Measurements from ENCODE around the gene C16orf74. TPM values are rescaled to one million over a fixed set of nuclear protein-coding genes. Genes with fewer than 3 reads are reported as not detected.

The C16orf74 gene
- total and polyA plus RNA-seq, 2 of the 8 experiments (the other 6 are each of a cell fraction or from before 2014, with no cell fraction given), result 7.3 to 9.3 TPM

DNA sequence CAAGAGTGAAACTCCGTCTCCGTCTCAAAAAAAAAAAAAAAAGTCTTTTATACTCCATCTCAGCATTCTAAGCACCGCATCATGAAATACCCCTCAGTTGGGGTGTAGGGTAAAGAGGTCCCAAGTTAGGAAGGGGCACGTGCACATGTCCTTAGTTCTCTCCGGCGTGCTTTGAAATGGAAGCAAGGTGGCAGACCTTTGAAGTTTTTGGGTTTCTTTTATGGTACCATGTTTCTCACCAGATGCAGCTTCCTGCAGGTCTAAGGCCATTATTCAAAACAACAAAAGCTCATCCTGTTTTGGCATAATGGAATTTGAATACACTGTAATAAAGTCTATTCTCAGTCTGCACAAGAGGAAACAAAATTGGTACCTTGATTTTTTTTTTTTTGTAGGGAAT, 38.9 kb upstream of the C16orf74 start:
- no peaks in the 10 kb centered on the region for H3K23me2 ChIP-seq (ENCODE audit: low read depth, low read length)
- H4K91ac ChIP-seq (replicated peaks; ENCODE audit: insufficient read length, low read length), result no peak overlapping the region
- H2AFZ ChIP-seq (ENCODE audit: low read length), result no peak overlapping the region
- WGBS, 2 experiments (ENCODE audit: extremely low coverage in 1 of 2, insufficient coverage in 1 of 2, insufficient read length in 1 of 2, insufficient replicate concordance in 2 of 2, low coverage in 1 of 2, low lambda C conversion rate in 2 of 2, missing lambda C conversion rate in 1 of 2), result 86% methylated on average over 6 of the region's 6 CpGs; no CpG with 5 or more reads in 1 of the 2 experiments
- H3K23ac ChIP-seq (ENCODE audit: insufficient read length), result no peak overlapping the region
- peaks cover 5 to 50% (median 23%) of the 10 kb centered on the region in 4 experiments; a peak in 7 of 8 replicates for H3K36me3 ChIP-seq (ENCODE audit: control insufficient read depth in 2 of 4, insufficient read depth in 4 of 4, low read length in 3 of 4)
- H2BK20ac ChIP-seq (ENCODE audit: low read length), result no peak overlapping the region
- POLR2A ChIA-PET (ENCODE audit: partially characterized antibody), result interaction anchor here (0.6 to 2.4 kb wide), 3 partner anchors 9 to 1930 kb away, joined by 3 to 6 read pairs (median 3); no protein-coding TSS in a partner anchor
- no peak overlapping the region for H3K4me2 ChIP-seq (ENCODE audit: insufficient read depth in 1 of 2, low read depth in 2 of 2, low read length in 2 of 2)
- H4K8ac ChIP-seq (ENCODE audit: extremely low read depth, insufficient read depth, low read length), result no peak overlapping the region
- H2BK120ac ChIP-seq (replicated peaks; ENCODE audit: low read depth, low read length), result no peak overlapping the region
- CTCF ChIA-PET (ENCODE audit: partially characterized antibody), result interaction anchor here (0.6 kb wide), 1 partner anchor 89 kb away, joined by 3 read pairs; no protein-coding TSS in a partner anchor
- no peak overlapping the region for H2BK5ac ChIP-seq (ENCODE audit: low read depth, low read length)
- no peak overlapping the region for H3K4ac ChIP-seq (replicated peaks; ENCODE audit: insufficient read length, low read depth, low read length)
- H4K20me1 ChIP-seq (replicated peaks in 1 of 2; ENCODE audit: control insufficient read depth in 1 of 2, insufficient read depth in 2 of 2, low read length in 2 of 2), result peaks cover 16 to 17% of the 10 kb centered on the region in 2 experiments
- no peak overlapping the region for H3K14ac ChIP-seq (ENCODE audit: insufficient read length)
- no peak overlapping the region for H3K4me3 ChIP-seq (ENCODE audit: extremely low read depth in 1 of 4, insufficient read depth in 2 of 4, low read depth in 3 of 4, low read length in 4 of 4)
- peaks cover 6 to 68% of the 10 kb centered on the region in 2 experiments; a peak in 3 of 4 replicates for H3K79me2 ChIP-seq (ENCODE audit: control insufficient read depth in 1 of 2, insufficient read depth in 2 of 2, low read length in 2 of 2)
- peaks cover 0 to 2% of the 10 kb centered on the region in 2 experiments; a peak in 1 of 4 replicates for H3K9me3 ChIP-seq (ENCODE audit: insufficient read depth in 2 of 2, low read depth in 1 of 2, low read length in 1 of 2)
- TF ChIP-seq TCF12 (IDR thresholded peaks at IDR 0.05; ENCODE audit: low read depth, low read length) (no peak), CBX8 (IDR thresholded peaks at IDR 0.05; ENCODE audit: borderline replicate concordance, low read depth, low read length) (no peak), FOSL1 (IDR thresholded peaks at IDR 0.05; ENCODE audit: insufficient read depth, low read depth, low read length) (no peak), USF2 (IDR thresholded peaks at IDR 0.05; ENCODE audit: low read length) (no peak), RBBP5 (IDR thresholded peaks at IDR 0.05; ENCODE audit: borderline replicate concordance, low read depth, low read length) (no peak)
- H3K27ac ChIP-seq (ENCODE audit: low read depth, low read length), result no peak overlapping the region
- peaks cover 20% of the 10 kb centered on the region; the same call in 1 of the 2 replicates for H3K79me1 ChIP-seq (ENCODE audit: low read depth, low read length)
- no peak overlapping the region for H3K9ac ChIP-seq (replicated peaks in 1 of 4; ENCODE audit: extremely low read depth in 1 of 4, low read depth in 3 of 4, low read length in 3 of 4)
- H2BK12ac ChIP-seq (ENCODE audit: low read depth, low read length), result no peak overlapping the region
- no peak overlapping the region for H4K5ac ChIP-seq (ENCODE audit: insufficient read length, low read depth, low read length)
- H3K27me3 ChIP-seq (replicated peaks in 1 of 4; ENCODE audit: control insufficient read depth in 3 of 4, extremely low read depth in 1 of 4, insufficient read depth in 3 of 4, low read length in 3 of 4), result no peaks in the 10 kb centered on the region
- FAIRE-seq (no peak), DNase-seq (ENCODE audit: low read depth in 1 of 2, low spot score in 2 of 2) (no peak)
- no peak overlapping the region for H2BK15ac ChIP-seq (ENCODE audit: low read length)
- H3K18ac ChIP-seq (ENCODE audit: extremely low read depth, low read length), result no peak overlapping the region
- no peak overlapping the region for H3K56ac ChIP-seq (replicated peaks; ENCODE audit: insufficient read length, low read depth, low read length)
- no peak overlapping the region for H2AK5ac ChIP-seq (ENCODE audit: low read depth, low read length)
- H3K4me1 ChIP-seq (replicated peaks in 1 of 4; ENCODE audit: control insufficient read depth in 3 of 4, insufficient read depth in 4 of 4, low read length in 3 of 4), result no peaks in the 10 kb centered on the region
